CD4-positive, alpha-beta T cell (primary cell): Measurements from ENCODE around the gene CEP104. TPM values are rescaled to one million over a fixed set of nuclear protein-coding genes. Genes with fewer than 3 reads are reported as not detected.
A peak's percentile ranks its signal among the peaks of the same experiment; 100 is the strongest.

Experiments used
- ATAC-seq: fragments of 200-7000 bp; cut with Tn5 transposase; one replicate; pipeline ENCODE4 v1.10.0; 2022; ENCODE audit warnings: mild to moderate bottlenecking; ENCODE audit not compliant: poor library complexity
- CTCF ChIA-PET: fragments of 350-600 bp; sonication (Branson Sonifier 250); formaldehyde crosslinking; loops from one replicate; lab custom pipeline; 2021; ENCODE audit warnings: antibody characterized with exemption, inconsistent platforms; lab: Charles Lee
- POLR2A ChIA-PET: fragments of 350-600 bp; sonication (Branson Sonifier 250); formaldehyde crosslinking; loops from one replicate; lab custom pipeline; 2021; ENCODE audit warnings: antibody characterized with exemption, inconsistent platforms; lab: Charles Lee
- DNase-seq, 14 experiments: peaks; one replicate each; pipeline ENCODE4 v3.0.0-alpha.2; 2013 to 2020; ENCODE audit warnings: mixed read lengths in 2 of 14
- H3K27ac ChIP-seq, 2 donors: one replicate each; pipeline versions ENCODE4 v1.5.1 to v1.7.0; 2013; ENCODE audit warnings: low read length in 2 of 2, low read depth in 1 of 2, mild to moderate bottlenecking in 1 of 2
- H3K27me3 ChIP-seq, 2 experiments: 1 replicate in 1 of 2; 2 replicates in 1 of 2; pipeline versions ENCODE4 v1.6.1 to v1.7.0; 2013; ENCODE audit warnings: low read length in 2 of 2, control low read depth in 1 of 2, mild to moderate bottlenecking in 1 of 2, moderate library complexity in 1 of 2; ENCODE audit not compliant: insufficient read depth in 2 of 2, control insufficient read depth in 1 of 2
- H3K36me3 ChIP-seq: one replicate; pipeline ENCODE4 v1.6.1; 2013; ENCODE audit warnings: low read length, control low read depth; ENCODE audit not compliant: insufficient read depth
- H3K4me1 ChIP-seq: one replicate; pipeline ENCODE4 v1.6.1; 2013; ENCODE audit warnings: low read length, control low read depth; ENCODE audit not compliant: insufficient read depth
- H3K4me3 ChIP-seq: one replicate; pipeline ENCODE4 v1.5.1; 2013; ENCODE audit warnings: mild to moderate bottlenecking, low read length, moderate library complexity
- H3K9me3 ChIP-seq, 2 experiments: 1 replicate in 1 of 2; 2 replicates in 1 of 2; pipeline versions ENCODE4 v1.6.1 to v1.7.0; 2013; ENCODE audit warnings: low read length in 2 of 2, mild to moderate bottlenecking in 2 of 2, control low read depth in 1 of 2, moderate library complexity in 1 of 2; ENCODE audit not compliant: control insufficient read depth in 1 of 2, insufficient read depth in 1 of 2
- H3K27ac Mint-ChIP-seq: one replicate; pipeline ENCODE4 v1.8.0; 2020; ENCODE audit warnings: mixed read lengths
- H3K27me3 Mint-ChIP-seq: one replicate; pipeline ENCODE4 v1.8.0; 2021; ENCODE audit warnings: mixed read lengths
- H3K36me3 Mint-ChIP-seq: one replicate; pipeline ENCODE4 v1.8.0; 2021; ENCODE audit warnings: low read depth, mixed read lengths
- H3K4me1 Mint-ChIP-seq: one replicate; pipeline ENCODE4 v1.8.0; 2021; ENCODE audit warnings: low read depth, mixed read lengths
- H3K4me3 Mint-ChIP-seq: one replicate; pipeline ENCODE4 v1.8.0; 2020; ENCODE audit warnings: mild to moderate bottlenecking, mixed read lengths
- H3K9me3 Mint-ChIP-seq: one replicate; pipeline ENCODE4 v1.8.0; 2020; ENCODE audit warnings: mixed read lengths
- CTCF ChIP-seq: fragments of 200-600 bp; IDR thresholded peaks from one replicate; pipeline ENCODE4 v1.8.0; 2022; ENCODE audit warnings: antibody characterized with exemption, mild to moderate bottlenecking
- intact Hi-C, 2 experiments: fragments of 100-400 bp; cut with DNase I in 1 of 2; cut with micrococcal nuclease in 1 of 2; formaldehyde crosslinking; loops; one replicate each; pipeline versions ENCODE4 v1.15.1 to v1.9.0; 2023 to 2025; cut with DNase I, micrococcal nuclease
- total RNA-seq, 174 experiments: library from RNA in 2 of 174; stranded (reverse) in 2 of 174; gene quantifications; one replicate each; pipeline ENCODE4 v1.2.3 and lab custom pipeline; 2021 to 2026

The CEP104 gene
- total RNA-seq, 2 experiments from 2014 or later = 16.6 to 20.5 TPM

- ChIA-PET POLR2A (no interaction called here), CTCF (no interaction called here)
- Histone ChIP-seq H3K4me3 (no peak overlapping the region), H3K36me3 (peaks cover 52% of the 10 kb centered on the region), H3K27me3 (no peaks in the 10 kb centered on the region), H3K4me1 (no peaks in the 10 kb centered on the region), H3K9me3 (peaks cover 0 to 5% of the 10 kb centered on the region in 2 experiments), H3K27ac (no peak overlapping the region)
- Mint-ChIP-seq H3K9me3 (no peaks in the 10 kb centered on the region), H3K36me3 (peaks cover 61% of the 10 kb centered on the region), H3K4me1 (no peaks in the 10 kb centered on the region), H3K27ac (no peak overlapping the region), H3K27me3 (no peaks in the 10 kb centered on the region), H3K4me3 (no peak overlapping the region)
- no peak for ATAC-seq
- no peak for DNase-seq
- no peak for TF ChIP-seq CTCF
- intact Hi-C loops = no loop called here
Measured at GRCh38 chr1:3820316-3820715, 36.7 kb downstream of the CEP104 start.

GRCh38 chr1:3819771-3820200 lies 37.2 kb downstream of the CEP104 start:
- intact Hi-C loops = no loop called here
- ATAC-seq (no peak), DNase-seq (peak in 1 of 14 experiments; percentile 8)
- no peak for TF ChIP-seq CTCF
- H3K4me1 ChIP-seq = no peaks in the 10 kb centered on the region
- no peaks in the 10 kb centered on the region for H3K27me3 ChIP-seq
- Mint-ChIP-seq H3K4me3 (no peak overlapping the region), H3K27me3 (no peaks in the 10 kb centered on the region), H3K9me3 (no peaks in the 10 kb centered on the region), H3K27ac (no peak overlapping the region), H3K4me1 (no peaks in the 10 kb centered on the region), H3K36me3 (peaks cover 65% of the 10 kb centered on the region)
- ChIA-PET POLR2A (no interaction called here), CTCF (no interaction called here)
- H3K9me3 ChIP-seq = peaks cover 0 to 5% of the 10 kb centered on the region in 2 experiments
- no peak overlapping the region for H3K4me3 ChIP-seq
- peaks cover 53% of the 10 kb centered on the region for H3K36me3 ChIP-seq
- no peak overlapping the region for H3K27ac ChIP-seq

GRCh38 chr1:3817821-3818597 lies 39.0 kb downstream of the CEP104 start:
- intact Hi-C loops = no loop called here
- Histone ChIP-seq H3K27ac (no peak overlapping the region), H3K9me3 (peaks cover 0 to 5% of the 10 kb centered on the region in 2 experiments), H3K36me3 (peaks cover 53% of the 10 kb centered on the region), H3K27me3 (no peaks in the 10 kb centered on the region), H3K4me1 (no peaks in the 10 kb centered on the region), H3K4me3 (no peak overlapping the region)
- Mint-ChIP-seq H3K36me3 (peaks cover 50% of the 10 kb centered on the region), H3K27me3 (no peaks in the 10 kb centered on the region), H3K9me3 (no peaks in the 10 kb centered on the region), H3K4me1 (no peaks in the 10 kb centered on the region), H3K4me3 (no peak overlapping the region), H3K27ac (no peak overlapping the region)
- TF ChIP-seq CTCF = no peak
- ChIA-PET CTCF (no interaction called here), POLR2A (no interaction called here)
- ATAC-seq (no peak), DNase-seq (peak in 1 of 14 experiments; percentile 12)
